ENCODE data around the gene CGB2.
"Not testable (repeated sequence)": the region's sequence is repeated elsewhere in the genome, so short reads cannot be mapped to it uniquely, and the experiment has no call there.

The CGB2 gene

DNA sequence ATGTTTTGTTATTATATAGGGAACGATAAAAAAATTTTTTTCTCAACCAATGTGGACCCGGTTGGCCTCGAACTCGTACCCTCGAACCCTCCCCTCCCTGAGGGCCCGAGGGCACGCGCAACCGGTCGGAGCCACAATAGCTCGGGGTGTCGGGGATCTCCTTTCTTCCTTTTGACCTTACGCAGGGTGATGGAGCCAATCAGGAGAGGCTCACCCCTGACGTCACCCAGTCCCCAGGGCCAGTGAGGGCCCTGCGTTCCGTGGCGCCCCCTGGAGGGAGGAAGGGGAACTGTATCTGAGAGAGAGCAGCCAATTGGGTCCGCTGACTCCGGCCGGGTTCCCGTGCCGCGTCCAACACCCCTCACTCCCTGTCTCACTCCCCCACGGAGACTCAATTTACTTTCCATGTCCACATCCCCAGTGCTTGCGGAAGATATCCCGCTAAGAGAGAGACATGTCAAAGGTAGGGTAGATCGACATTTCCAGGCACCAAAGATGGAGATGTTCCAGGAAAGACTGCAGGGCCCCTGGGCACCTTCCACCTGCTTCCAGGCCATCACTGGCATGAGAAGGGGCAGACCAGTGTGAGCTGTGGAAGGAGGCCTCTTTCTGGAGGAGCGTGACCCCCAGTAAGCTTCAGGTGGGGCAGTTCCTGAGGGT lies at the start of gene CGB2:
CGB2 (plus strand) TSS at position 249 of the 660 bp plus-strand sequence; CDS start at position 455, 206 bp downstream.
- H3K4me1 Mint-ChIP-seq, H3K9me3 Mint-ChIP-seq, H3K36me3 Mint-ChIP-seq: not testable (repeated sequence)
- peak within 1 kb of the TSS; percentile 22 for H3K4me3 Mint-ChIP-seq
- DNase-seq (ENCODE audit: low spot score in 2 of 2) (peak; percentile 58 to 90), ATAC-seq (peak; percentile 91)
- H3K27ac Mint-ChIP-seq, result peak within 1 kb of the TSS; percentile 94

DNA sequence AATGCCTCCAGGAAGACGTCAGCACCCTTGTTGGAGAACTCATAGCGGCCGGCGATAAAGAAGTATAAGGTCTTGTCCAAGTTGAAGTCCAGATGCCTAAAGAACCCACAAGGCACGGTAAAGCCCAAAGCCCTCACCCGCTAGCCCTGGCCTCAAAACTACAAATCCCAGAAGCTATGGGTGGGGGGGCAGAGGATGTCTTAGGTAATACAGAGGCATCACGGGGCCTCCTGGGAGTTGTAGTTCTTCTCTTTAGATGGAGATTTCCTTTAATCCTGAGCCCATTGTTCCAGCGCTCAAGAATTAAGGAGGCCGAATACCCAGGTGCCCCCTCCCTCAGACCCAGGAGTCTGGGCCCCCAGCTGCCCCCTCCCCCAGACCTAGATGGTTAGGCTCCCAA lies 49.4 kb upstream of the CGB2 start:
- H3K4me1 Mint-ChIP-seq, result peaks cover 20% of the 10 kb centered on the region
- H3K36me3 Mint-ChIP-seq, result peaks cover 92% of the 10 kb centered on the region
- no peak overlapping the region for H3K4me3 Mint-ChIP-seq
- ATAC-seq (no peak), DNase-seq (ENCODE audit: low spot score in 2 of 2) (no peak)
- no peaks in the 10 kb centered on the region for H3K9me3 Mint-ChIP-seq
- no peak overlapping the region for H3K27ac Mint-ChIP-seq

DNA sequence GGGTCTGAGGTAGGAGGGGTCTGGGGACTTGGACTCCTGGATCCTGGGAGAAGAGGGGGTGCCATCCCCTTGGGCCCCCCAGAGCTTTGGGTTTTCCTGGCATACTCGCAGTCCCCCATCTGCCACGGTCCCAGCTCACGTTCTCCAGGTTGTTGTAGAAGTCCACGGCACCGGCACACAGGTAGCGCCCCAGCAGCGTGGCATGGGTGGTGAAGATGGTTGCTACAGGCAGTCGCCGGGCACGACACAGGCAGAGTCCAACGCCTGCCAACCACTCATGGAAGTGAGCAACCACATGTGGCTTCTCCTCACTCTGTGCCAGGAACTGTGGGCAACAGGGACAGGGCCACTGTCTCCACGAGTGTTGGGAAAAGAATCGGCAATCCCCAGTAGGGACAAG lies 46.0 kb upstream of the CGB2 start:
- Mint-ChIP-seq H3K4me3 (no peak overlapping the region), H3K27ac (peak overlapping the region; percentile 43), H3K4me1 (peaks cover 23% of the 10 kb centered on the region), H3K36me3 (peaks cover 95% of the 10 kb centered on the region), H3K9me3 (no peaks in the 10 kb centered on the region)
- ATAC-seq (no peak), DNase-seq (ENCODE audit: low spot score in 2 of 2) (no peak)

DNA sequence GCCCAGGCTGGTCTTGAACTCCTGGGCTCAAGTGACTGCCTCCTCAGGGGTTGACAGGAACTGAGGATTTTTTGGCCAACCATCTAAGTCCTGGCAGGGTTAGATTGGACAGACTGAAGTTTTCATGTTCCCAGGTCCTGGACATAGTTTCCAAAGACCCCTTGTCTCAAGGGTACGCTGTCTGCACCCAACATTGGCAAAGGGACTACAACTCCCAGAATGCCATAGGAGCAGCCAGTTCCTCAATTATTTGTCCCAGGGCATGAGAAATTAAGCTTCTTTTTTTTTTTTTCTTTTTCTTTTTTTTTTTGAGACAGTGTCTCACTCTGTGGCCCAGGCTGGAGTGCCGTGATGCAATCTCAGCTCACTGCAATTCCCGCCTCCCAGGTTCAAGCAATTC lies 45.5 kb upstream of the CGB2 start:
- ATAC-seq, result no peak
- no peaks in the 10 kb centered on the region for H3K9me3 Mint-ChIP-seq

DNA sequence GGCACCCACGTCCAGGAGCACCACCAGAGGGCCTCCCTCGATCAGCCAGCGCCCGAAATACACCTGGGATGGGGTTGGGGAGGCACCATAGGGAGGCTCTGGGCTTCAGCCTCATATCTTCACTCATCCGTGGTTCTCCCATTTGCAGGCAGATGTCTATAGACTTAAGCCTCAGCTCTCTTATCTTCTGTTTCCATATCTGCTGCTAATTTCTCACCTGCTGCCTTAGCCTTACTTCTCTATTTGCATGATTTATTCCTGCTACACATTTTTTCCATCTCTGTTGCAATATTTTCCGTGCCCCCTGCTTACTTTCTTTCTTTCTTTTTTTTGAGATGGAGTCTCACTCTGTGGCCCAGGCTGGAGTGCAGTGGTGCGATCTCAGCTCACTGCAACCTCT lies 44.4 kb upstream of the CGB2 start:
- no peak for DNase-seq (ENCODE audit: low spot score in 2 of 2)
- H3K36me3 Mint-ChIP-seq, result peaks cover 89% of the 10 kb centered on the region
- peaks cover 36% of the 10 kb centered on the region for H3K4me1 Mint-ChIP-seq
- peak overlapping the region; percentile 43 for H3K27ac Mint-ChIP-seq
- no peaks in the 10 kb centered on the region for H3K9me3 Mint-ChIP-seq
- H3K4me3 Mint-ChIP-seq, result no peak overlapping the region
- ATAC-seq, result no peak

More for the DNA sequence above, 45.5 kb upstream of the CGB2 start:
- H3K36me3 Mint-ChIP-seq, result peaks cover 95% of the 10 kb centered on the region
- H3K4me1 Mint-ChIP-seq, result peaks cover 28% of the 10 kb centered on the region
- DNase-seq (ENCODE audit: low spot score in 2 of 2), result no peak
- no peak overlapping the region for H3K4me3 Mint-ChIP-seq
- H3K27ac Mint-ChIP-seq, result no peak overlapping the region

DNA sequence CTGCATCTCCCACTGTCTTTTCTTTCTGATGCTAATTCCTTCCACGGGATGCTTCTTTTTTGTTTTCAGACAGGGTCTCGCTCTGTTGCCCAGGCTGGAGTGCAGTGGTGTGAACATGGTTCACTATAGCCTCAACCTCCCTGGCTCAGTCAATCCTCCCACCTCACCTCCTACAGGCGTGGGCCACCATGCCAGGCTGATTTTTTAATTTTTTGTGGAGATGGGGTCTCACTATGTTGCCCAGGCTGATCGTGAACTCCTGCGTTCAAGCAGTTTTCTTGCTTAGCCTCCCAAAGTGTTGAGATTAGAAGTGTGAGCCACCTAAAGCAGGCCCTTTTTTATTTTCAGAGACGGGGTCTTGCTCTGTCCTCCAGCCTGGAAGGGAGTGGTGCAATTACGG lies 43.4 kb upstream of the CGB2 start:
- Mint-ChIP-seq H3K4me1 (peaks cover 42% of the 10 kb centered on the region), H3K27ac (peak overlapping the region; percentile 43)
- DNase-seq (ENCODE audit: low spot score in 2 of 2), result no peak

DNA sequence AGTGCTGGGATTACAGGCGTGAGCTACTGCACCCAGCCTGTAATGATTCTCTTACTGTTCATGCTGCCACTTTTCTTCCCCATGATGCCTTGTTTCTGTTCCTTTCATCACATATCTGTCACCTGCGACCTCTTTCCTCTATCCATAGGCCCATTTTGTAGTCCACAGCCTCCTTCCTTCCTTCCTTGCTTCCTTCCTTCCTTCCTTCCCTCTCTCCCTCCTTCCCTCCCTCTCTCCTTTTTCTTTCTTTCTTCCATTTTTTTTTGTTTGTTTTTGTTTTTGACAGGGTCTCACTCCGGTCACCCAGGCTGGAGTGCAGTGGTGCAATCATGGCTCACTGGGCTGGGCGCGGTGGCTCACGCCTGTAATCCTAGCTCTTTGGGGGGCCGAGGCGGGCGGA lies 42.8 kb upstream of the CGB2 start:
- Mint-ChIP-seq H3K4me1 (peaks cover 47% of the 10 kb centered on the region), H3K4me3 (no peak overlapping the region), H3K9me3 (no peaks in the 10 kb centered on the region), H3K36me3 (peaks cover 86% of the 10 kb centered on the region), H3K27ac (no peak overlapping the region)
- DNase-seq (ENCODE audit: low spot score in 2 of 2) (no peak), ATAC-seq (no peak)

More for the DNA sequence above, 43.4 kb upstream of the CGB2 start:
- H3K4me3 Mint-ChIP-seq, result no peak overlapping the region
- peaks cover 86% of the 10 kb centered on the region for H3K36me3 Mint-ChIP-seq
- H3K9me3 Mint-ChIP-seq, result no peaks in the 10 kb centered on the region
- no peak for ATAC-seq

DNA sequence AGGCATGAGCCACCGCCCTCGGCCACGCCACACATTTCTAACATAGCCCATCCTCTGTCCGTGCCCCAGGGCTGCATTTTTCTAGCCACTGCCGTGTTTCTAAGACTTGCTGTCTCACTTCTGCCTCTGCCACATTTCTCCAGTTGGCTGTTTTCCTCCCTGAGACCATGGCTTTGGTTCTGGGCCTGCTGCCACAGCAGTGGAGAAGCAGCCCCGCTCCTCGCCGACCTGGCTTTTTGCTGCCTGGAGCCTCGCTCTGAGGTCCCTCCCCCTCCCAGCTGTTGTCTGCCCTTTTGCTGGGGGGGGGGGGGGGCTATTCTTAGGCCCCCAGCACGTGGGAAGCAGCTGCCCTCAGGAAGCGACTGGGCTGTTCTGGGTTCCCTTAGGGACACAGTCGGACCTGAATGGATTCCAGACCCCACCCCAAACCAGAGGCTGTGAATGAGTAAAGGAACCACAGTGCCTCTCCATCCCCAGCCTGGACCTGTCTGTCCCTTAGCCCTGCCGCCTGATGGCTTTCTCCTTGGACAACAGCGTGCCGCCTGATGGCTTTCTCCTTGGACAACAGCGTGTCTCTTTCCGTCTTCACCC lies 41.9 kb upstream of the CGB2 start:
- no peaks in the 10 kb centered on the region for H3K9me3 Mint-ChIP-seq
- peaks cover 55% of the 10 kb centered on the region for H3K4me1 Mint-ChIP-seq
- H3K27ac Mint-ChIP-seq, result peak overlapping the region; percentile 100
- DNase-seq (ENCODE audit: low spot score in 2 of 2), result no peak
- no peak overlapping the region for H3K4me3 Mint-ChIP-seq
- peaks cover 87% of the 10 kb centered on the region for H3K36me3 Mint-ChIP-seq
- no peak for ATAC-seq

DNA sequence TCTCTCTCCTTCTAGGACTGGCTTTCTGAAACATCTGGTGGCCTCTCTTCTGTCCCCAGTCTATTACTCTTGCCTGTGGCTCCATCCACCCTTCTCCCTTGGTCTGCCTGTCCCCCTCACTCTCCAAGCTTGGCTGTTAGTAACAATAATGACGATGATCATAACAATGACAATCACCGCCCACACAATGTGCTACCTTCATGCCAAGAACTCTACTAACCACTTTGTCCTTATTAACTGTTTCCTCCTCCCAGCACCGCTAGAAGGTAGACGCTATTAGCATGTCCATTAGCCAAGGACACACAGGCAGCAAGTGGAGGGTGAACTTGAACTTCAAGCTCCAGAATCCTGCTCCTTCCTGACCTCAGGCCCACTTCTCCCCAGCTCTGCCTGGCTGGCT lies 41.3 kb upstream of the CGB2 start:
- Mint-ChIP-seq H3K36me3 (peaks cover 86% of the 10 kb centered on the region), H3K4me1 (peaks cover 61% of the 10 kb centered on the region), H3K9me3 (no peaks in the 10 kb centered on the region), H3K27ac (peak overlapping the region; percentile 100), H3K4me3 (no peak overlapping the region)
- DNase-seq (ENCODE audit: low spot score in 2 of 2) (no peak), ATAC-seq (no peak)

DNA sequence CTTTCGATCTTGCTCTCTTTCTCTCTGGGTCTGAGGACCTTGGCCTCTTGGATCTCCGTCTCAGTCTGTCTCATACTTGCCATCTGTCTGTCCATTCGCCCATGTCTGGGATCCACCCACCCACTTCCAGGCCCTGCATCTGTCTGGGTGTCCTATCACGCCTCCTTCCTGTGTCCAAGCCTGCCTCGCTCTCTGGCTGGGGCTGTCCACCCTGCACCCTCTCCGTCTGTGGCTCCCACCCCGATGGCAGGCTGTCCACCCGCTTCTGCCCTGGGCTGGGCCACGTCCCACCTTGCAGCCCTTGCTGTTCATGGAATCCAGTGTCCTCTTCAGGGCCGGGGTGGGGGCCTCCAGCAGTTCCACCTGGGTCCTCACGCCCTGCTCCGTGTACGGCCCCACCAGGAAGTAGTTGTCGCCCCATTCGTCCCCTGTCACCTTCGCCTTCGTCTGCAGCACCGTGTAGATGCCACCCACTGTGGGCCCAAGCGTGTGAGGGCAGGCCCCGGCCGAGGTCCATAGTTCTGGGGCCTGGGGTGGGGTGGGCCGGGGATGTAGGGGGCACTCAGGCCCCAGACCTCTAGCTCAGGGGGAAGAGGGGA lies 40.6 kb upstream of the CGB2 start:
- peaks cover 79% of the 10 kb centered on the region for H3K36me3 Mint-ChIP-seq
- peaks cover 62% of the 10 kb centered on the region for H3K4me1 Mint-ChIP-seq
- no peaks in the 10 kb centered on the region for H3K9me3 Mint-ChIP-seq
- H3K27ac Mint-ChIP-seq, result peak overlapping the region; percentile 100
- peak overlapping the region; percentile 99 for H3K4me3 Mint-ChIP-seq
- ATAC-seq (no peak), DNase-seq (ENCODE audit: low spot score in 2 of 2) (no peak)

DNA sequence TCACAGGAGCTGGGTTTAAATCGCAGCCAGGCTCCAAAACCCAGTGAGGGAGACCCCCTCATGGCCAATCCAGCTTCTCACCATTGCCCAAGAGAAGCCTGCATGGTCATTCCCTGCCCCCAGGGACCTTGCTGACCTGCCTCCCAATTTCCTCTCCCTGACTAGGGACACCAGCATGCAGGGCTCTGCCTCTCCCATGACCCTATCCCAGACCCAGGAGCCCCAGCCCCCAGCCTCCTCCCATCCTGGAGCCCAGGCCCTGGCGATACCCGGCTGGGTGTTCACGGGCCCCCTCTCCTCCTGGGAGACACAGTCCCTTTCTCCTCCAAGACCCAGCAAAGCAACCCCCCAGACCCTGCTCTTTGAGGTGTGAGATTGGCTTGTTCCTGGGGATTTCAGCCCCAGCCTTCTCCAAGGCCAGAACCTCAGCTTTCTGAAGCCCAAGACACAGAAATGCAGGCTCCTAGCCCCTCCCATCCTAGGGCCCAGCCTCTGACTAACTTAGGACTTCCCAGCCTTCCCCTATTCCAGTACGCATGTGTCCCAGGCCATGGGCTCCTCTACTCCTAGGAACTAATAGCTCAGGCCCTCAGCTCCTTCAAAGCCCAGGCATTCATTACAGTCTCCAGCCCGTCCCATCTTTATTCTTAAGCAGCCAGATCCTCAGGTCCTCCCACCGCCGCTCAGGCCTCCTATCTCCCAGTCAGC lies 39.7 kb upstream of the CGB2 start:
- DNase-seq (ENCODE audit: low spot score in 2 of 2) (no peak), ATAC-seq (no peak)
- Mint-ChIP-seq H3K9me3 (no peaks in the 10 kb centered on the region), H3K36me3 (peaks cover 69% of the 10 kb centered on the region), H3K27ac (peak overlapping the region; percentile 100), H3K4me3 (peak overlapping the region; percentile 99), H3K4me1 (peaks cover 64% of the 10 kb centered on the region)

DNA sequence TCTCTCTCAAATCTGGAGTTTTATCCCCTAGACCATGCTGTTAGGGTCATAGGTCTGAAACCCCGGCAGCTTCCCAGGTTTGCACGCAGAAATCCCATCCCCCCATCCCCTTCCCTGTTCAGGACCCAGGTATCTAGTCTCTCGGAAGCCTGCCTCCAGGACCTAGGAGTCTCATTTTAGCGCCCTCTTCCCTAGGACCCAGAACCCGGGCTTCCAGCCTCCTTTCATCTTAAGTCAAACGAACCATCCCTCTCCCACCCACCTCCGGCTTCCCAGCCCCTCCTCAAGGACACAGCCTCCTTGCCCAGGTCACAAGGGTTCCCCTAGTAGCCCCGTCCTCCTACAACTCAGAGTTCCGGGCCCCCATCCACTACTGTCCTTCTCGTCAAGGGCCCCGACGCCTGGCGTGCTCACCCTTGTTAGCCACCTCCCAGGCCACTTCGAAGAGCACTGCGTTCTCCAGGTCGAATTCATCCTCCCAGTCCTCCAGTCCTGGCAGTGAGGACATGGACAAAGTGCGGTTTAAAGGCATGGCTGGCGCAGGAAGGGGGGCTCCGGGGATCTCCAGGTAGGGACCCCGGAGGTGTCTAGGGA lies 39.0 kb upstream of the CGB2 start:
- ATAC-seq (no peak), DNase-seq (ENCODE audit: low spot score in 2 of 2) (no peak)
- Mint-ChIP-seq H3K27ac (peak overlapping the region; percentile 100), H3K9me3 (no peaks in the 10 kb centered on the region), H3K4me1 (peaks cover 62% of the 10 kb centered on the region), H3K36me3 (peaks cover 63% of the 10 kb centered on the region), H3K4me3 (peak overlapping the region; percentile 99)

DNA sequence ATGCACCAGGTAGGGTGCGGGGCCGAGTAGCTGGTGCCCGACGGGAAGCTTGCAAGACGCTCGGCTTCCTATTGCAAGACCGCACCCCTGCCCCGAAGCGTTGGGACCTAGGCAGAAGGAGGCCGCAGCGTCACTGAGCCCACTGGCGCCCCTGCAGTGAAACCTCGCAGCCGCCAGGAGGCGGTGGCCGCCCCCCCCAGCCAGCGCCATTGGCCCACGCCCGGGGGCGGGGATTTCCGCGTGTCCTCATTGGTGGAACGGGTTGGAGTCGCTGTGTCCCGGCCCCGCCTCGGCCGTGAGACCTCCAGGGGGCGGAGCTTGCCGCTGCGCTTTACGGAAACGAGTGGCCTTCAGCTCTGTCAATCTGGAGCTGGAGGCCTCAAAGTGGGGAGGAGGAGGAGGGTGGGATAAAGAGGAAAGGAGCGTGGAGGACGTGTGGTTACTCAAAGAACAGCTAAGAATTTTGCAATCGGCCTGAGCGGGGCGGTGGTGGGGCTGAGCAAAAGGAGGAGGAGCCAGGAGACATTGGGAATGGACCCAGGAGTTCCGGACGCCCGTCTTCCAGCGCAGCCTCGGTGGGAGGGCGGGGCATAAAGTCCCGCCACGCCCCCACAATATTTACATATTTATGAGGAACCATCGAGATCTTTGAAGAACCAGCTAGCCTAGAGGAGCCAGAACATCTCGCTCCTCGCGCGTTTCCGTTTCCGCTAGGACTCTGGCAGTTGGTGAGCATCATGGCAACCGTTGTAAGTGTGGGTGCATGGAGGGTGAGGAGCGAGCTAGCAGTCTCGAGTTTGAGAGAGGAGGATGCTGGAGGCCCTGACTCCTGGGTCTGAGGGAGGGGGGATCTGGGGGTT lies 38.3 kb upstream of the CGB2 start, which contains the start of the genes GYS1 and RUVBL2:
GYS1 (minus strand) TSS at position 135 of the 860 bp plus-strand sequence. CDS start 197 bp downstream, outside the sequence.
RUVBL2 (plus strand) TSS at position 713 of the 860 bp plus-strand sequence; CDS start at position 738, 25 bp downstream.
- no peaks in the 10 kb centered on the region for H3K9me3 Mint-ChIP-seq
- H3K27ac Mint-ChIP-seq, result peak within 1 kb of the TSS; percentile 100
- DNase-seq (ENCODE audit: low spot score in 2 of 2) (peak; percentile 98), ATAC-seq (peak; percentile 95)
- peak within 1 kb of the TSS; percentile 99 for H3K4me3 Mint-ChIP-seq
- H3K4me1 Mint-ChIP-seq, result peaks cover 61% of the 10 kb centered on the region
- H3K36me3 Mint-ChIP-seq, result peaks cover 56% of the 10 kb centered on the region

DNA sequence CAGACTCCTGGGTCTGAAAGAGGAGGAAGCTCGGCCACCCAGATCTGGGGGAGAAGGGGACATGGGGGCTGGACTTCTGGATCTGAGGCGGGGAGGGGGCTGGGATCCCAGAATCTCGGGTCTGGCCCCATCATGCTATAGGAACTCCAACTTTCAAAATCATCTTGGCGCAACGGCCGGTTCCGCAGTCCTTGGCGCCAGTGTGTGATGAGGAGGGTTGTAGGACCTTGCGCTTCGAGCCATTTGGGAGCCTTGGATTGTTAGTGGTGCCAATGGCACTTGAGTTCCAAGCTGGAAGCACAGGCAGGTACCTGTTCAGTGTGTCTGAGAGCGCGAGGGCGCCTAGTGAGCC lies 37.7 kb upstream of the CGB2 start:
- ATAC-seq, result no peak
- DNase-seq (ENCODE audit: low spot score in 2 of 2), result no peak
- peak overlapping the region; percentile 100 for H3K27ac Mint-ChIP-seq
- H3K9me3 Mint-ChIP-seq, result no peaks in the 10 kb centered on the region
- peaks cover 50% of the 10 kb centered on the region for H3K36me3 Mint-ChIP-seq
- peaks cover 61% of the 10 kb centered on the region for H3K4me1 Mint-ChIP-seq
- peak overlapping the region; percentile 99 for H3K4me3 Mint-ChIP-seq
